ENCODE data around the gene HOXA13.

HOXA13 gene

DNA sequence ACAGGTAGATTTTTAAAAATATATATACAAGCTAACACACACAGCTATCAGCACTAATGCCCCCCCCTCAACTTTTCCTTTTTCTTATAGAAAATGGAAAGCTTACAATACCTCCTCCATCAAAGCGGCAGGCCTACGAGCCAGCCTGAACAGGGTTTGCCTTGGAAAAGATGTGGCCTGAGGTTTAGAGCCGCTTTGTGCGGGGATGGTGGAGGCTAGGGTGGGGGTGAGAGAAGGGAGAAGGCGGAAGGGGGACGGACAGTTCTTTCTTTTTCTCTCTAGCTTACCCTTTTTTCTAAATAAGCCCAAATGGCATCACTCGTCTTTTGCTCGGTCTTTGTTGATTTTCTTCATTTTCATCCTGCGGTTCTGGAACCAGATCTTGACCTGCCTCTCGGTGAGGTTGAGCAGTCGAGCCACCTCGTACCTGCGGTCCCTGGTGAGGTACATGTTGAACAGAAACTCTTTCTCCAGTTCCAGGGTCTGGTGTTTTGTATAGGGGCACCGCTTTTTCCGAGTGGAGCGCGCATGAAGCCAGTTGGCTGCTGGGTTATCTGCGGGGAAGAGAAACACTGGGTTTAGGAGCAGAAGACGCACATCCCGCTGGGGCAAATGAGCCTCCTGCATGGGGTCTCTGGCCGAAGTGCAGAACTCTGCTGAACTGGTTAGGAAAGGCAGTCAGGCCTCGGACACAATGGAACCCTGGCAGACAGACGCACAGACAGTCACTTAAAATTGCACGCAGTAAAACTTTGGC is 36.4 kb downstream of the HOXA13 start:
- no peaks in the 10 kb centered on the region for H3K36me3 ChIP-seq (ENCODE audit: control insufficient read depth in 5 of 5, insufficient read depth in 5 of 5, low read length in 5 of 5)
- peak overlapping the region; percentile 80 to 84 (median 81) for H3K4me3 ChIP-seq (ENCODE audit: low read depth in 1 of 5, low read length in 5 of 5)
- H3K27ac ChIP-seq (ENCODE audit: low read depth, low read length) = peak overlapping the region; percentile 98
- peaks cover 0 to 84% (median 81%) of the 10 kb centered on the region in 5 donors for H3K4me1 ChIP-seq (ENCODE audit: control insufficient read depth in 5 of 5, insufficient read depth in 5 of 5, low read length in 5 of 5)
- peaks cover 0 to 10% (median 0%) of the 10 kb centered on the region in 5 donors for H3K27me3 ChIP-seq (ENCODE audit: control insufficient read depth in 5 of 5, insufficient read depth in 4 of 5, low read length in 5 of 5)
- H3K9me3 ChIP-seq (ENCODE audit: control insufficient read depth in 5 of 5, low read length in 5 of 5) = no peaks in the 10 kb centered on the region
- H3K9ac ChIP-seq (ENCODE audit: low read length in 5 of 5) = peak overlapping the region; percentile 6 to 89 (median 73)

DNA sequence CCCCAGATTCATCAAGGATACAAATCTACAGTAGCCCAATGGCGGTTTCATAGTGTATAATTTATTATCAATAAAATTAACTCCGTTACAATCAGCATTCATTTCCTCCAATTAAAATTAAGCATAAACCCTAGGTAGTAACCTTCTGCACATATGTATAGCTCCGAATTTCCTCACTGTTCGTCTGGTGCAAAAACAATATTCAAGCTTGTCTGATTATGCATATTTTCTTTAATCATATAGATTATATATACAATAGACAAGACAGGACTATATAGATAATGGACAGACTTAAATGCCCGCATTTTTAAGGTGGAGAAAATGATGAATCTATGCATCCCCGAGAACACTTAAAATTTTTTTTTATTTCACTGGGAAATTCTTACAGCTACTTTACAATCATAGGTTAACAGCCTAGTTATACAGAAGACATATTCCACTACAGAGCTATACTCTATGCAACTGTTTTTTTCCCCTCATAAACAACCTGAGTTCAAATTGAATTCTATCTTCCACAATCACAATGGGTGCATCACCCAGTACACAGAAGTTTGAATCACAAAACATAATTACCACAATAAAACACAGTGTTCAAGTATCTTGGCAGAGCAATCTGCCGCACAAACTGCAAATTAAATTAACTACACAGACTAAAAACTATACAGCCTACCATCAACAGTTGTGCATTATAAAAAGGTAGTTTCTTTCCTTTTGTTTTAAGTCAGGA is 37.2 kb downstream of the HOXA13 start:
- peaks cover 0 to 77% (median 73%) of the 10 kb centered on the region in 5 donors for H3K4me1 ChIP-seq (ENCODE audit: control insufficient read depth in 5 of 5, insufficient read depth in 5 of 5, low read length in 5 of 5)
- H3K27me3 ChIP-seq (ENCODE audit: control insufficient read depth in 5 of 5, insufficient read depth in 4 of 5, low read length in 5 of 5) = peaks cover 0 to 8% (median 0%) of the 10 kb centered on the region in 5 donors
- H3K9me3 ChIP-seq (ENCODE audit: control insufficient read depth in 5 of 5, low read length in 5 of 5) = no peaks in the 10 kb centered on the region
- no peaks in the 10 kb centered on the region for H3K36me3 ChIP-seq (ENCODE audit: control insufficient read depth in 5 of 5, insufficient read depth in 5 of 5, low read length in 5 of 5)
- peak overlapping the region in 4 of 5 donors; percentile 80 to 84 (median 81) for H3K4me3 ChIP-seq (ENCODE audit: low read depth in 1 of 5, low read length in 5 of 5)
- peak overlapping the region in 2 of 5 donors; percentile 88 to 89 for H3K9ac ChIP-seq (ENCODE audit: low read length in 5 of 5)
- H3K27ac ChIP-seq (ENCODE audit: low read depth, low read length) = peak overlapping the region; percentile 98

DNA sequence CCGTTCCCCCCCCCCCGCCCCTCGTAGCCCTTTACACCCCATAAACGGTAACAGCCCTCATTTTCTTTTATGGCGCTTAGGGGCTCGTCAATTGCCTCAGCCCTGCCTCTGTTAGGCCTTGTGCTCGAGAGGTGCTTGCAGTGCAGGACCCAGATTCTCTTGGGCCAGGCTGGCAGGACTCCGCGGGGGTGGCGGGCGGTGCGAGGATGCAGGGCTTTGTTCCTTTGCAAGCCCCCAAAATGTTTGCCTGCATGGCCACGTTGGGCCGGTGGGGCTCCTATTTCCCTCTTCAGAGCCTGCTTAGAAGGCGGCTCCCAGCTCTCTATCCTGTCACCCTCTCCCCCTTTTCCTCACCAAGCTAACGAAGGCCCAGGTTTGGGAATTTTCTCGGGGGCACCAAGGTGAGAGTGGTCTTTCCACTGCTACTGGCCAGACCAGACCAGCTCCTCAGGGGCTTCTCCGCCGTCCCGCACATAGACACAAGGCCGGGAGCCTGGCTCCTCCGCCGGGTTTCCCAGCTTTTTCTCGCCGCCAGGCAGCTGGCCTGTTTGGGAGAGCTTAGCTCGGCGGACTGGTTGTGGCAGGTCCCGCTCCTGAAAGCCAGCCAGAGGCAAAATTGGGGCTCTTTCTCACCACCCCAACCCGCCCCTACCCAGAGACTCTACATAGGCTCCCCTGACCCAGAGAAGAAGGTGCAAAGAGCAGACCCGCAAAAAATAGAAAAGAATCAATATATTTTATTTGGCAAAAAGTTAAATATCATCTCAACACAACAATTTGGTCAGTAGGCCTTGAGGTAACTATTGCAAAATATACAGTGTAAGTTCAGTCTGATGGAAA is 38.0 kb downstream of the HOXA13 start:
- Histone ChIP-seq H3K9me3 (ENCODE audit: control insufficient read depth in 5 of 5, low read length in 5 of 5) (no peaks in the 10 kb centered on the region), H3K9ac (ENCODE audit: low read length in 5 of 5) (peak overlapping the region in 2 of 5 donors; percentile 88 to 89), H3K27ac (ENCODE audit: low read depth, low read length) (peak overlapping the region; percentile 70), H3K36me3 (ENCODE audit: control insufficient read depth in 5 of 5, insufficient read depth in 5 of 5, low read length in 5 of 5) (no peaks in the 10 kb centered on the region), H3K4me3 (ENCODE audit: low read depth in 1 of 5, low read length in 5 of 5) (peak overlapping the region in 3 of 5 donors; percentile 15 to 80 (median 29)), H3K27me3 (ENCODE audit: control insufficient read depth in 5 of 5, insufficient read depth in 4 of 5, low read length in 5 of 5) (peaks cover 0 to 8% (median 0%) of the 10 kb centered on the region in 5 donors), H3K4me1 (ENCODE audit: control insufficient read depth in 5 of 5, insufficient read depth in 5 of 5, low read length in 5 of 5) (peaks cover 0 to 74% (median 68%) of the 10 kb centered on the region in 5 donors)

DNA sequence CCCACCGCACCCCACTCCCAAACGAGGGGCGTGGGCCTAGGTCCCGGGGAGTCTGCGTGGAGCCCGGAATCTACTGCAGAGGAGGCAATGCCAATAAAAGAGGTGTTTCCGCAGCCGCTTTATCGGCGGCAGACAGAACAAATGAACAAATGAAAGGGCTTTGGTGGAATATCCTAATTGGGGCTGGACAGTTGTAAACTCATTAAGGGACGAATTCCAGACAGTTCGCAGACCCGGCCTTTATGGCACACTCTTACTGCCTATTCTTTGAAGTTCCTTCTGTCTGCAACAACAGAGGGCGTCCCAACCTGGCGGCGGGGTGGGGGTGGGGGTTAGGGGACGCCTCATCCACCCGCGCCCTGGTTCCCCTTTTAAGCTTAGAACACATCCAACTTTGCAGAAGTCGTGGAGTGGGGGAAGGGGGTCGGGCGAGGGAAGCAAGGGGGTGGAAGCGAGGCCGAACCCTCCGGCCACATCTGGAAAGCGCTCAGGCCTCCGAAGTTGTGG is 38.6 kb downstream of the HOXA13 start:
- peak overlapping the region; percentile 69 for H3K27ac ChIP-seq (ENCODE audit: low read depth, low read length)
- H3K4me1 ChIP-seq (ENCODE audit: control insufficient read depth in 5 of 5, insufficient read depth in 5 of 5, low read length in 5 of 5) = peaks cover 0 to 70% (median 63%) of the 10 kb centered on the region in 5 donors
- H3K27me3 ChIP-seq (ENCODE audit: control insufficient read depth in 5 of 5, insufficient read depth in 4 of 5, low read length in 5 of 5) = peaks cover 0 to 8% (median 0%) of the 10 kb centered on the region in 5 donors
- H3K36me3 ChIP-seq (ENCODE audit: control insufficient read depth in 5 of 5, insufficient read depth in 5 of 5, low read length in 5 of 5) = no peaks in the 10 kb centered on the region
- H3K9me3 ChIP-seq (ENCODE audit: control insufficient read depth in 5 of 5, low read length in 5 of 5) = no peaks in the 10 kb centered on the region
- peak overlapping the region; percentile 65 to 86 (median 79) for H3K4me3 ChIP-seq (ENCODE audit: low read depth in 1 of 5, low read length in 5 of 5)
- peak overlapping the region in 2 of 5 donors; percentile 53 to 76 for H3K9ac ChIP-seq (ENCODE audit: low read length in 5 of 5)

DNA sequence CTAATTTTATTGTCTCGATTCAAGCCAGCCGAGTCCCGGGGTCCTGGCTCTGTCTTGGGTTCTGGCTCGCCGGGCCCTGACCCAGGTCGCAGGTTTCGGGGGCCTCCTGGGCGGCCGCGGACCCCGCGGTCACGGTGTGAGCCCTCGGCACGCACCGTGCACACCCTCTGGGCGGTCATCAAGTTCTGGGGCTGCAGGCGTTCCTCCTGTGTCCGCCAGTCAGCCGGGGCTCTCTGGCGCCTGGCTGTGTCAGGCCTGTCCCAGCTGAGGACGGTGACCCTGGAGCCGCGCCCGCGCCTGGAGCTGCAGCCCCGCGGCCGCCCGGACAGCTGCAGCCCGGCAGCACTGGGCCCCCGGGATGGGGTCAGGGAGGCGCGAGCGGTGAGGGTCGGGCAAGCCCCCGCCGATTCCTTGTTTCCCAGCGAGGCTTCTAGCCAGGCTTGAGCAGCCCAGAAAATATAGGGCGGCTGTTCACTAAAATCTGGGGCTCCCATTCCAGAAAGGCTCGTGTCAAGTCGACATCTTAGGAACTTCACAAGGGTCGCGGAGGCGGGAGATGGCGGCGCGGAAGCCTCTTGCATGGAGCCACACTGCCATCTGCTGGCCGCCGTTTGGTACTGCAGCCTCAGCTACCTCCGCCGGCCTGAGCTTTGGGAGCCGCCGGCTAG is 39.2 kb downstream of the HOXA13 start:
- H3K27ac ChIP-seq (ENCODE audit: low read depth, low read length) = peak overlapping the region; percentile 69
- peaks cover 0 to 8% (median 0%) of the 10 kb centered on the region in 5 donors for H3K27me3 ChIP-seq (ENCODE audit: control insufficient read depth in 5 of 5, insufficient read depth in 4 of 5, low read length in 5 of 5)
- H3K36me3 ChIP-seq (ENCODE audit: control insufficient read depth in 5 of 5, insufficient read depth in 5 of 5, low read length in 5 of 5) = no peaks in the 10 kb centered on the region
- no peaks in the 10 kb centered on the region for H3K9me3 ChIP-seq (ENCODE audit: control insufficient read depth in 5 of 5, low read length in 5 of 5)
- peak overlapping the region; percentile 59 to 86 (median 79) for H3K4me3 ChIP-seq (ENCODE audit: low read depth in 1 of 5, low read length in 5 of 5)
- H3K9ac ChIP-seq (ENCODE audit: low read length in 5 of 5) = peak overlapping the region in 4 of 5 donors; percentile 37 to 76 (median 58)
- H3K4me1 ChIP-seq (ENCODE audit: control insufficient read depth in 5 of 5, insufficient read depth in 5 of 5, low read length in 5 of 5) = peaks cover 0 to 70% (median 62%) of the 10 kb centered on the region in 5 donors

DNA sequence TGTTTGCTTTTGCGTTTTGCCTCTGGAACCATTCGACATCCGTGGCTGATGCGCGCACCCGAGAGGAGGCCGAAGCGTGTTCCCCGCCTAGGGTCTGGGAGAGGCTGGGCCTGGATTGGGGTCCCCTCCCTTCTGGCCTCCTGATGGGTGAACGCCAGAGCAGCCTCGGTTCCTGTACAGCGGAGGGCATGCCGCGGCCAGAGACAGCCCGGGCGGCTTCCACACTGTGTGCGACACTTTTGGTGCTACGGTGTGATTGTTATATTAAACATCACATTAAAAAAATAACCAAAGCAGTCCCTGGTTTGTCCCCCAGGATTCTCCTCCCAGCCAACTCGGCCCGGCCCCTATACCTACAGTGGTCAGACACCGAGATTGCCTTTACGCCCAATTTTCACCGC is 39.7 kb downstream of the HOXA13 start:
- Histone ChIP-seq H3K27me3 (ENCODE audit: control insufficient read depth in 5 of 5, insufficient read depth in 4 of 5, low read length in 5 of 5) (peaks cover 0 to 13% (median 0%) of the 10 kb centered on the region in 5 donors), H3K9me3 (ENCODE audit: control insufficient read depth in 5 of 5, low read length in 5 of 5) (no peaks in the 10 kb centered on the region), H3K4me1 (ENCODE audit: control insufficient read depth in 5 of 5, insufficient read depth in 5 of 5, low read length in 5 of 5) (peaks cover 0 to 70% (median 63%) of the 10 kb centered on the region in 5 donors), H3K4me3 (ENCODE audit: low read depth in 1 of 5, low read length in 5 of 5) (peak overlapping the region; percentile 44 to 86 (median 79)), H3K36me3 (ENCODE audit: control insufficient read depth in 5 of 5, insufficient read depth in 5 of 5, low read length in 5 of 5) (no peaks in the 10 kb centered on the region), H3K9ac (ENCODE audit: low read length in 5 of 5) (peak overlapping the region in 4 of 5 donors; percentile 37 to 72 (median 58)), H3K27ac (ENCODE audit: low read depth, low read length) (peak overlapping the region; percentile 69)

DNA sequence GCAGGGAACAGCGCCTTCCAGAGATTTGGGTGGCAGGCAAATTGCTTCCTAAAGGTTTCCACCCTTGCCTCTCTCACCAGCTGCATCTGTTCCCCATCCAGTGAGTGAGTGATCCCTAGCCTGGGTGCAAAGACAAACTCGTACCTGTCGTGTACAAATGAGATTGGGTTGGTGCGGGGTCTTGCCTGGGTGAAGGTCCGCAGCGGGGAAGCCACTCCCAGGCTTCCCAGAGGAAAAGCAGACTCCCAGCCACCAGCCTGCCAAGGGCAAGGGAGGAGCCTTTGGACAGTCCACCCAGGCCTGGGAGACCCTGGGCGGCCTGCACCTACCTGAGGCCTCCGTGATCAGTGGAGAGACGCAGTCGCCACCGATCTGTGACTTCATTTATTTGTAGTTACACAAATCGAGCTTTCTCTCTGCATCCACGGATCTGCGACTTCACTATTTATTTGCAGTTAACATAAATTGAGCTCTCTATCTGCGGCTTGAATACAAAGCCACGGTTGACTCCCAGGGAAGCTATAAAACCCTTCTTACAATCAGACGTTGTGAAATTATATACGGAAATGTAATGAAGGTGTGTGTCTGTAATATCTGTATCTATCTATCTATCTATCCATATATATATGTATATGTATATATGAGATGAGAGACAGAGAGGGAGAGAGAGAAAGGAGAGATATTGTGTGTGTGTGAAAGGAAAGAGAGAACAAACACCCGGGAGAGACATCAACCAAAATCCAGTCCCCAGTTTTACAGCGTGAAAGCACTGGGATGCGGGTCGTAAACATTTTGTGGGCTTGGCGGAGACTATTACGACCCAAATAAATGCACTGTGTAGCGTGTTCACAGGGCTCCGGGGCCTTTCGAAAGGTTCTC is 40.4 kb downstream of the HOXA13 start:
- peaks cover 0 to 68% (median 61%) of the 10 kb centered on the region in 5 donors for H3K4me1 ChIP-seq (ENCODE audit: control insufficient read depth in 5 of 5, insufficient read depth in 5 of 5, low read length in 5 of 5)
- H3K27me3 ChIP-seq (ENCODE audit: control insufficient read depth in 5 of 5, insufficient read depth in 4 of 5, low read length in 5 of 5) = peaks cover 0 to 13% (median 0%) of the 10 kb centered on the region in 5 donors
- no peaks in the 10 kb centered on the region for H3K9me3 ChIP-seq (ENCODE audit: control insufficient read depth in 5 of 5, low read length in 5 of 5)
- no peaks in the 10 kb centered on the region for H3K36me3 ChIP-seq (ENCODE audit: control insufficient read depth in 5 of 5, insufficient read depth in 5 of 5, low read length in 5 of 5)
- peak overlapping the region in 2 of 5 donors; percentile 53 to 72 for H3K9ac ChIP-seq (ENCODE audit: low read length in 5 of 5)
- H3K4me3 ChIP-seq (ENCODE audit: low read depth in 1 of 5, low read length in 5 of 5) = peak overlapping the region in 4 of 5 donors; percentile 74 to 86 (median 80)
- H3K27ac ChIP-seq (ENCODE audit: low read depth, low read length) = no peak overlapping the region

DNA sequence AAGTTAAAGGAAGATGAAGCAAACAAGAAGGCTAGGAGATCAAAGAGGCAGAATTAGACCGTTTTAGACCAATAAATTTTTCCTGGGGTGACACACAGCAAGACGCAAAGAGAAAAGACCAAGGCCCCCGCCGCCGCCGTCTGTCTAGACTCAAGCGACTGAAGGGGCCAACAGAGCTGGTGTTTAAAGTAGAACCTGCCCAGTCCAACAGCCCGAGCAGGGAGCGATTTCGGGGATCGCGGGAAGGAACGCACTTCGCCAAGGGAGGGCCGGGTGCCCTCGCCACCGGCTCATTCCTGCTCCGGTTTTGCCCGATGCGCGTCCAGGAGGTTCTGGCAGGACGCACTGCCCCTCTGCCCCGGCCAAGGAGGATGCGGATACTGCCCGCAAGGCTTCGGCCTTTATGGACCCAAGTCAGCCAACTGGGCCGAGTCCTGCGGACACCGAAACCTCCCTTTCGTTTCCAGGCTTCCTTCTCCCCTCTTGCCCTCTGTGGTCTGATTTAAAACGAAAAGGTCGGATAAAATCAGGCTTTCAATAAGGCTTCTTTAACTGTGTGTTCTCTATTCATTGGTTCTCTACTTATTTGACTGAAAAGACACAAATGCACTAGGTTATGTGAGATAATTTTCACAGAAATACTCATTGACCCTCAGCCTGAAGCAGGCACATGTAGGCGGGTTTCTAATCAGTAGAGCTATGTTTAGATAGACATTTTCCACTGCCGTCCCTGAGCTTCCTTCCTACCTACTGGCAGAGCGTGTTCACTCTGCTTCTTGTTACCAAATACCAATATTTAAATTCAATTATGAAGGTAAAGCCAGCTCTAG is 41.2 kb downstream of the HOXA13 start:
- no peak overlapping the region for H3K27ac ChIP-seq (ENCODE audit: low read depth, low read length)
- H3K9ac ChIP-seq (ENCODE audit: low read length in 5 of 5) = no peak overlapping the region

More for the DNA sequence above, 41.2 kb downstream of the HOXA13 start:
- Histone ChIP-seq H3K4me3 (ENCODE audit: low read depth in 1 of 5, low read length in 5 of 5) (no peak overlapping the region), H3K36me3 (ENCODE audit: control insufficient read depth in 5 of 5, insufficient read depth in 5 of 5, low read length in 5 of 5) (no peaks in the 10 kb centered on the region), H3K4me1 (ENCODE audit: control insufficient read depth in 5 of 5, insufficient read depth in 5 of 5, low read length in 5 of 5) (peaks cover 0 to 66% (median 60%) of the 10 kb centered on the region in 5 donors), H3K27me3 (ENCODE audit: control insufficient read depth in 5 of 5, insufficient read depth in 4 of 5, low read length in 5 of 5) (peaks cover 0 to 13% (median 0%) of the 10 kb centered on the region in 5 donors), H3K9me3 (ENCODE audit: control insufficient read depth in 5 of 5, low read length in 5 of 5) (no peaks in the 10 kb centered on the region)

Measured in subcutaneous abdominal adipose tissue (tissue), 5 donors.